Measurements from ENCODE around the gene MAP1LC3B2. TPM values are rescaled to one million over a fixed set of nuclear protein-coding genes. Genes with fewer than 3 reads are reported as not detected.

The MAP1LC3B2 gene
- total RNA-seq, 4 donors from 2014 or later = 3.5 to 13.9 (median 5.6) TPM; not detected in 1

GRCh38 chr12:116590561-116590960 lies 31.4 kb downstream of the MAP1LC3B2 start:
- no peak overlapping the region for H3K4me3 ChIP-seq
- peaks cover 35% of the 10 kb centered on the region for H3K4me1 ChIP-seq
- TF ChIP-seq EP300 (IDR thresholded peaks at IDR 0.05) (no peak), POLR2A (IDR thresholded peaks at IDR 0.05) (no peak), POLR2AphosphoS5 (IDR thresholded peaks at IDR 0.05) (no peak), CTCF (IDR thresholded peaks at IDR 0.05) (no peak)
- no peaks in the 10 kb centered on the region for H3K36me3 ChIP-seq
- no peaks in the 10 kb centered on the region for H3K9me3 ChIP-seq
- no peak for DNase-seq (ENCODE audit: low spot score in 2 of 2)
- 36% methylated on average over 1 of the region's 1 CpG for WGBS
- no peaks in the 10 kb centered on the region for H3K27me3 ChIP-seq
- no peak overlapping the region for H3K27ac ChIP-seq

GRCh38 chr12:116591855-116592637 lies 32.9 kb downstream of the MAP1LC3B2 start:
- H3K27me3 ChIP-seq = no peaks in the 10 kb centered on the region
- no peaks in the 10 kb centered on the region for H3K9me3 ChIP-seq
- peaks cover 35% of the 10 kb centered on the region for H3K4me1 ChIP-seq
- 9% methylated on average over 8 of the region's 11 CpGs for WGBS
- H3K4me3 ChIP-seq = no peak overlapping the region
- TF ChIP-seq POLR2AphosphoS5 (IDR thresholded peaks at IDR 0.05) = no peak
- TF ChIP-seq EP300 (IDR thresholded peaks at IDR 0.05) = no peak
- TF ChIP-seq POLR2A (IDR thresholded peaks at IDR 0.05) = no peak
- TF ChIP-seq CTCF (IDR thresholded peaks at IDR 0.05) = no peak
- H3K27ac ChIP-seq = peak overlapping the region; percentile 79
- peak in 1 of 2 donors; percentile 79 for DNase-seq (ENCODE audit: low spot score in 2 of 2)
- H3K36me3 ChIP-seq = no peaks in the 10 kb centered on the region

GRCh38 chr12:116592731-116593130 lies 33.5 kb downstream of the MAP1LC3B2 start:
- no peak for TF ChIP-seq CTCF (IDR thresholded peaks at IDR 0.05)
- TF ChIP-seq POLR2AphosphoS5 (IDR thresholded peaks at IDR 0.05) = peak in 2 of 3 donors; percentile 55 to 64
- peak in 1 of 2 donors; percentile 83 for DNase-seq (ENCODE audit: low spot score in 2 of 2)
- Histone ChIP-seq H3K27ac (peak overlapping the region; percentile 79), H3K36me3 (no peaks in the 10 kb centered on the region), H3K9me3 (no peaks in the 10 kb centered on the region), H3K27me3 (no peaks in the 10 kb centered on the region), H3K4me1 (peaks cover 35% of the 10 kb centered on the region), H3K4me3 (no peak overlapping the region)
- WGBS = 54% methylated on average over 8 of the region's 8 CpGs

GRCh38 chr12:116594325-116595038 lies 35.3 kb downstream of the MAP1LC3B2 start:
- WGBS = 74% methylated on average over 12 of the region's 12 CpGs
- Histone ChIP-seq H3K27me3 (no peaks in the 10 kb centered on the region), H3K9me3 (no peaks in the 10 kb centered on the region), H3K4me1 (peaks cover 47% of the 10 kb centered on the region), H3K36me3 (no peaks in the 10 kb centered on the region), H3K27ac (no peak overlapping the region), H3K4me3 (no peak overlapping the region)
- TF ChIP-seq POLR2A (IDR thresholded peaks at IDR 0.05) (no peak), CTCF (IDR thresholded peaks at IDR 0.05) (no peak)
- DNase-seq (ENCODE audit: low spot score in 2 of 2) = no peak

- Histone ChIP-seq H3K27ac (no peak overlapping the region), H3K9me3 (no peaks in the 10 kb centered on the region), H3K27me3 (no peaks in the 10 kb centered on the region), H3K4me1 (peaks cover 54% of the 10 kb centered on the region), H3K36me3 (no peaks in the 10 kb centered on the region), H3K4me3 (no peak overlapping the region)
- TF ChIP-seq POLR2A (IDR thresholded peaks at IDR 0.05) (no peak), POLR2AphosphoS5 (IDR thresholded peaks at IDR 0.05) (peak in 2 of 3 donors; percentile 31 to 54)
- 0% methylated on average over 1 of the region's 1 CpG for WGBS
- DNase-seq (ENCODE audit: low spot score in 2 of 2) = no peak
Observed at GRCh38 chr12:116595186-116595585, 36.0 kb downstream of the MAP1LC3B2 start.
